Liver (tissue), 3 donors: ENCODE results near the gene LCE3E.

ENCODE experiments used
- CTCF ChIP-seq: fragments of 150-350 bp; IDR thresholded peaks from 2 replicates; pipeline ENCODE4 v1.5.1; 2017; ENCODE audit warnings: improper control_type of control experiment, low read depth, low read length; ENCODE audit not compliant: missing input control
- FOXA1 ChIP-seq: IDR thresholded peaks from 2 replicates; pipeline ENCODE4 v1.6.1; 2016; ENCODE audit warnings: antibody characterized with exemption
- RAD21 ChIP-seq, 2 donors: IDR thresholded peaks; 2 replicates each; pipeline ENCODE4 v1.6.1; 2016; ENCODE audit warnings: antibody characterized with exemption in 2 of 2, mild to moderate bottlenecking in 2 of 2
- donor health status: healthy.
- donor health status: healthy.

DNA sequence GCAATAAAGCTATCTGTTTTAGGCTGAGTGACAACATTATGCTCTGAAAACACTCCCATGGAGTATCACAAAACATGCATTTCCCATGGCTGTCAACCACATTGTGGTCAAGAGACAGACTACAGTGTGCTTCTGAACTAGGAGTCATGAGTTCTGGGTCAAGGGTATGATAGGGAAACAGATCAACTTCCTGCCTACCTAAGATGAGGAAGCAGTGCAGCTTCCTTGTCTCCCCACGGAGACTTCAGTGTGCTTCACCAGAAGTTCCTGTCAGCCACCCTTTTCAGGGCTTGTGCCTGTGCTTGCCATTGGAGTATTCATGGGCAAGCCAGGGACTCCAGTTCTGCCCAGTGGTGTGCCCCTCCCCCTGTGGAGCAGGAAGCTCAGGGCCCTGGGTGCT, 19.9 kb downstream of the LCE3E start:
- TF ChIP-seq CTCF (no peak), RAD21 (IDR thresholded peaks at IDR 0.05) (no peak), FOXA1 (no peak)
